HG02973 (cell line): ENCODE measurements around the gene PITX2.
A peak's percentile ranks its signal among the peaks of the same experiment; 100 is the strongest.

Experiments used
- ATAC-seq: cut with Tn5 transposase; IDR thresholded peaks from one replicate; pipeline ENCODE4 v1.9.1; 2021; ENCODE audit warnings: moderate library complexity; ENCODE audit not compliant: unreplicated experiment

The PITX2 gene

DNA sequence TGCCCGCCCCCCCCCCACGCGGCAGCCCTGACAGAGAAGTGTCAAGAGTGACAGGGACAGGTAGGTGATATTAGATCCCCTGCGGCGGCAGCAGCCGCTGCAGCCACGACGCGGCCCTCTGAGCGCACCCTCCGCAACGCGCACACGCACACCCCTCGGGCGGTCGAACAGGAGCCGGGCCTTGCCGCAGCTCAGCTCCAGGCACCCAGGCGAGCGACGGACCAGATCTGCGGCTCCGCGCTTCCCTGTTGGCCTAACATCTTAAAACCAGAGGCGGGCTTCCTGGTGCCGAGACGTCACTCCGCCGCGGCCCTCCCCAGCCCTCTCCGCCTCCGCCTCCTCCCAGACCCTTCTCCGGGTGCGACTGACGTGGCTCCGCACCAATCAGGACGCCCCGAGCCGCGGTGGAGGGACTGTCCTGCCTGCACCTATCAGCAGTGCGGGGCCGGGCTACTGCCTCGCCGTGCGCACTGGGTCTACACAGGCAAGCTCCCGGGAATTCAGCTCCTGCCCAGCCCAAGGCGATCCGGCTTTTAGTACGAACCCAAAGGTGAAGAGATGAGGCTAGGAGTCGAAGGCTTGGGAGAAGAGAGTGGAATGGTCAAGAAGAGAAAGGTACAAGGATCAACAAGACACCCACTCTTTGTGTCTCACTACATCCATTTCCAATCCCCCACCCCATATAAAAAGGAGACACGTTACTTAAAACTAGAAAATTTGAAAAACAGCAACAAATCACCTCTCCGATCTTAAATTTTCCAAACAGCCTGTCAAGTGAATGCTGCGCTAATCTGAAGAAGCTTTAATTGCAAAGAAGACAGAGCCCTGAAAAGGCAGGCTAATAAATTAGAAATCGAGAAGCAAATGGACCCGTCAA, at the start of gene PITX2:
Gene PITX2 (minus strand): TSS at position 237 of the 877 bp plus-strand sequence. CDS start 617 bp downstream, outside the sequence.
- peak; percentile 46 for ATAC-seq

DNA sequence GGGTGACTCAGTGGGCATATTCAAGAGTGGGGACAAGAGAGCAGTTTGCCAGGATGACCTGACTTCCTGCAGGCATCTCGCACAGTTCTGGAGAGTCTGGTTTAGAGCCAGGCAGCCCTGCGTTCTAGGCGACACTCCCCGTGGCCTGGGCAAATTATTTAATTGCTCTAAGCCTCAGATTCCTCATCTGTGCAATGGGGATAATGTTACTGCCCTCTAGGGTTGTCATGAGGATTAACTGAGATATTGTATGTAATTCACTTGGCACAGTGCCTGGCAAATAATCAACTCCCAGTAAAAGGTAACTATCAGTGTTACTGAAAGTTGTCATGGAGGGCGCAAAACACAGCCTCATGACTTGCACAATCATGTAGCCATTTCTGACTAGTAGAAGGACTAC, 48.8 kb upstream of the PITX2 start:
- no peak for ATAC-seq

DNA sequence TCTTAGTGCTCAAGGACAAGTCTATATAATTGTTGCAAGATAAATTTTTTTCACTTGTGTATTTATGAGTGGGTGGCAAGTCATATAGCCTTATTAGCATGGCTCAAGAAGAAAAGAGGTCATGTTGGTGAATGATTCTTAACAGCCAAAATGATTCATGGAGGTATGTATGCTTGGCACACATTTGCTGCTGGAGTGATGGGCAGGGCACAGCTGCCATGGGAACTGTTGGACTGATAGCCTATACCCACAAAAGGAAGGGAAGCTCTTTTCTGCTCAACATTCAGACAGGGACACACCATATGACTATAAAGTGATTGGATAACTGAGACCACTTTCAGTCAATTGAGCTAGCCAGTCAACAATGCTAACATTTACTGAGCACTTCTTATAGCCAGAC, 46.8 kb upstream of the PITX2 start:
- ATAC-seq, result no peak

DNA sequence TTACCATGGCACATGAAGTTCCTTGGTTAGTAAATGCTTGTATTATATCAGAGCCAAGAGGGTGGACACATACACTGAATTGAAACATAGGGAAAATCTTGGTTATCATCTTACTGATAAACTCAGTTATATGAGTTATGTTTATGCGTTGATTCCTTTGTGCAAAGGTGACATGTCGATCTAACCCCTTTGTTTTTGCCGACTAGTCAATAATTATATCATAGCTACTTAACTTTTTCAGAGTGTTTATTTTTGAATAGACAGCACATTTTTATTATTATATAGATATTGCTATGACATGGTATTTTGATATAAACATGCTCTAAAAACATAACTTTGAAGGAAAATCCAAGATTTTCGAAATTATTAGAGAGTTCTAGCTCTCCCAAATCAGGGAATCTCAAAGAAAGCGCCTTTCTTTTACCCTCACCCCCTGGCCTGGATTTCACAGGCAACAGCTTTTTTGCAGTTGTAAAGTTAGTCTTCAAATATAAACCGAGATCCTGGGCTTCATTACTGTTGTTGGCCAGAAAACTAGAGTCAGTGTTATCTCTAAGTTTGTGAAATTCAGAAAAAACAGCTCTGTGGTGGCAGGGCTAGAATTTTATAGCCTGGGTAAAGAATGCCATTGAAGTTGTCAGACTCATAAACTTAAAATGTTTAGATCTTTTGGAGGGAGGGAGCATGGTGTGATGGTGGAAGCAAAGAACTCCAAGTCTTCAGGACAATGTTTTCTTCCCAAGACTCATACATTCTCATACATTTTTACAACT, 45.8 kb upstream of the PITX2 start:
- ATAC-seq, result no peak

DNA sequence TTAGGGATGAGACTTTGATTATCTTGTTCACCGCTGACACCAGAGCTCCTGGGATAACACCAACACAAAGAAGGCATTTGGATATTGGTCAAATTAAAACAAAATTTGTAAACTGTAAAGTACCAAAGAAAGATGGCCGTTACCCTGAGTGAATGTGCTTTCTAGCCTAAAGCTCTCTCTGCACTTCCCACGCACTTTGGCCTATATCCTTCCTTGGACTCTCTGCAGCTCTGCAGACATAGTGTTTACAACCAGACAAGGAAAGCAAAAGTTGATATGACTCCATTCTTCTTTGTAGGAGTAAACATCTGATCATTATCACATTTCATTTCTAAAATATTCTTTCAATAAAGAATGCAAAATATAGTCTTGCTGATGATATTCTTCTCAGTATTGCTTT, 44.8 kb upstream of the PITX2 start:
- no peak for ATAC-seq

DNA sequence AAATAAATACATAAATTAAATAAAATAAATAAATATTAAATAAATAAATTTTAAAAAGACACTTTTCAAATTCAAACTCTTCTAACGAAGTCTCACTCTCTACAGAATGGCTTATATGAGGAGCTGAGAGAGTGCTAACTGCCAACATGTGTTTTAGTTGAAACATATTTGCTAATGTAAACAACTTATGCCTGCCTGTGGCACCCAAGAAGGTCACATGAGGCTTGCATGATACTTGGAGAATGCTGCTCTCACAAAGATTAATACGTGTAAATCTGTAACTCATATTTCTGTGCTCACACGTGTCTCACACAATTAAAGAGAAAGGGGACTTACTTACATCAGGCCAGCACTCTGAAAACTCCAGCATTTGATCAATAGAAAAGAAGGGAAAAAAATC, 43.2 kb upstream of the PITX2 start:
- no peak for ATAC-seq

DNA sequence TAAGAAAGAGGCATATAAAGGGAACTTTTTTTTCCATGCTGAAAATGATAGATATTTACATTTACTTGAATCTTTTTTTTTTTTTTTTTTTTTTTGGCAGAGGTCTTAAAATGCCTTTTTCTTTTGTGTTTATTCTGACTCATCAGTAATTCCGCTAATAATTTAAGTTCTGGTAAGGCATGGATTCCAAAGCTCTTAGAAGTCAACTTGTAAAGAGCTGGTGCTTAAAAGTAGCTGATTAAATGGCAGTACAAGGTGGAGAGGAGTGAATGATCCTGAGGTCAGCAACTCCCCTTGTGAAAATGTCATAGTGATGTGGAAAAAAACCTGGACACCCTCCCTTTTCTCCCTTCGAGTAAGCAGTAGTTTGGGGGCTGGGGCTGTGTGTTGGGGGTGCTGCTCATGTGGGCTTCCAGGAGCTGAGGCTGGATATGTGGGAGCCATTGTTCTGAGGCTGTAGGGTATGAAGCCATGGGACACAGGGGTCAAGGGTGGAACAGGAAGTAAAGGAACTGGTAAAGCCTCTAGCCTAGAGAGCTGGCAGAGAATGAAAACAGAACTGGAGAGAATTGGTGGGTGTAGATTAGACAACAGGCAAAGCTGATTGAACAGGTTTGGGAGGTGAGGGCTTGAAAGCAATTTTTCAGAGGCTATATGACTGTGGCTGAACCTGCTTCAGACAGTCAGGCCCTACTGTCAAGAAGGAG, 41.0 kb upstream of the PITX2 start:
- no peak for ATAC-seq

DNA sequence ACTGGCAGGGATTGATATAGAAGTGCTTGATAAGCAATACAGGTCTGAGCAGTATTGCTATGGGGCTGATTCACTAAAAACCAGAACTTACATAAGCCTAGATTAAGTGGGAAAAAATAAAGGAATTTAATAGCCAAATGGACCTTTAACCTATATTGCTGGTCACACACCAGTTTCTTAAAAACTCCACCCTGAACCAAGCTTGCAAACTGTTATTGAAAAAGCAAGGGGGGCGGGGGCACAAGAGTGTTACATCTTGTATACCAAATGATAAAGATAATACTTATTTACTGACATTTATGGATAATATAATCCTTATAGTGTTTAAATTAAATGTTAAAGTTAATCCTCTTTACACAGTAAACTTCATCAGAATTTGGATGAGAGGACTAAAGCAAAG, 40.3 kb upstream of the PITX2 start:
- ATAC-seq, result no peak

DNA sequence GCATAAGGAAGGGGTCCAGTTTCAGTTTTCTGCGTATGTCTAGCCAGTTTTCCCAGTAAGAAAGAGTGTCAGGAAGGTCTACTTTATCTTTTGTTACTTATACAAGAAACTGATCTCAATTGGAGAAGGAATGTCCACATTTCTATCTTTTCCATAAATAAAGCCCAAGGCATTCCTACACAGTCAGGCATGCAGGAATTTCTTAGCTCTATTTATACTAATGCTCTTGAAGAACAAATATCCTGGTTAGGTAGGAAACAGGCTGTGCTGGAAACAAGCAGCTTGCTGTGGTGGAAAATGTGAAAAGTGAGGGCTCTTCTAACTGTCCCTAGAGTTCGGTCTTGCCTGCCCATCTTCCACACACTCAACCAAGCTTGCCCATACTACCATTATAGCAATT, 37.9 kb upstream of the PITX2 start:
- no peak for ATAC-seq

DNA sequence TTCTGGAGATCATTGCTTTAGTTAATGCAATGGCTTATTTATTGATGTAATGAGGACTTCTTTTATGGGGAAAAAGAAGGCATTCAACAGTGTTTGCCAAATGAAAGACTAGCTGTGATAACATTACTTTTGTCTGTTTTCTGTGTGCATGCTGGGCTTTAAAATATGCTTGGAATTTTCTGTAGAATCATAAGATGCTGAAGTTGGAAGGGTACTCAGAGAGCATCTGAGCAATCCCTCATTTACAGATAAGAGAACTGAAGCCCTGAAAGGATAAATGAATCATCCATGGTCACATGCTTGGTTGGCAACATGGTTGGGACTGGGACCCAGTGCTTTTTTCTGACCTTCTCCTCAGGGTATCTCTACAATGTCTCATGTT, 31.4 kb upstream of the PITX2 start:
- no peak for ATAC-seq

DNA sequence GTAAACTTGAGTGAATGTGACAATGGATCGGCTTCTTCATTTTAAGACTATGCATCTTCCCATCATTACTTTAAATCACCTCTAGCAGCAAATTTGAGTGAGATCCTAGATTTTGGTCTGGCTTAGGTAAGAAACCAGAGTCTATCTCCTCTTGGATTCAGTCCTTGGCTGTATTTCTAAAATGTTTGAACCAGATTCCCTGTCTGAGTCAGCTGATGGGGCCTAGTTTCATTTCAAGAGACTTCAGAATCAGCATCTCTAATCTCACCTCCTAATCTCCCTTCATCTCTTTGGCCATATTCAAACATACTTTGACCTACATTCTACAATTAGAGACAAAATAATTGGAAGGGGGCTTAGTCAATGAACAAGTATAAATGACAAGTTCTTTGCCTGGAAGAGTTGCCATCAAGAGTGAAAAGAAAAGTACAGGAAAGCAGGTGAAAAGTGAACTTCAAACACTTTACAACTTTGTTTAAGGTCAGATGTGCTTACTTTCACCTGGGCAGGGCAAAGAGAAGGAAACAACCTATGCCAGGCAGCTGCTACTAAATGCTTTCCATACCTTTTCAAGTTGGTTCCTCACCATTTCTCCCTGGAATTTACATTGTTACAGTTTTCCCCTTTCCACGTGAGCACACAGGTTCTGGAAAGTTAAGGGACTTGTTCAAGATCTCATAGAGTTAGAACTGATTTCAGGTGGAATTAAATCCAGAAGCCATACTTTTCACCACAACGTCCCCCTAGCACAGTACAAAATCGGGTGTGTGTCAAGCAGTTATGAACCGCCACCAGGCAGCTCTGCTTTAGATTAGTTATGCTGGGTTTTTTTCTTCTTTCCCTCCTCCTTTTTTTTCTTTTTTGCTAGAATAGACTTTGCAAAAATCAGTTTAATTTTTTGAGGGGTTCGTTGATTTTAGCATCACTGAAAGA, 30.7 kb upstream of the PITX2 start:
- no peak for ATAC-seq

DNA sequence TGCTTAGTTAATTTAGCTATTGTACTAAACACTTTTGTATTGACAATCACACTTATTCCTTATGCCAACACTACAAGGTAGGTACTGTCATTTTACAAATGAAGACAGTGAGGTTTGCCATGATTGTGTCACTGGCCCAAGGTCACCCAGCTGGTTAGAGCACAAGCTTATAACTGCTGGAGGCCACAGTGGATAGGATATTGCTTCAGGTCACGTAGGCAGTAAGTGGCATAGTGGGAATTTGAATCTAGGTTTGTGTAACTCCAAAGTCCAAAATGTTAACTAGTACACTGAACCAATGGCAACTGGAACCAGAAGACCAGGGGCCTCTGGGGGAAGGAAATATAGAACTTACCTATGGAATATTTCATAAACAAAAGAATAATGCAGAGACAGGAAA, 21.1 kb upstream of the PITX2 start:
- ATAC-seq, result no peak

DNA sequence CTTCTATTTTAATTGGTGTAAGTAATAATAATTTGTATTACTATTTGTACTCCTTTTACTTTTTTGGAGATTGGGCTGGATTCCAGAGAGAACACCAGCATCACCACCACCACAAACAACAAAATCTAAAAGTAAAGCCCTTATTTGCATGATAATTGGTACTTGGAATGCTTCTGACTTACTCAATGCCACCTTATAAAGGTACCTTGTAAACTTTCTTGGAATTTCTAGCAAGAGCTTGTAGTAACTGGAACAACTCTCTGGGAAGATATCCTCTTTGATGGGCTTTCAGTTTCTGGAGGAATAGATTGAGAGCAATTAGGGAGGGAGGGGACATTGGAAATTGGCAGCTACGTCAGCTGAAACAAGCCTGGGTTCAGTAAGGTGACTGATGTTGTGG, 20.2 kb upstream of the PITX2 start:
- no peak for ATAC-seq

DNA sequence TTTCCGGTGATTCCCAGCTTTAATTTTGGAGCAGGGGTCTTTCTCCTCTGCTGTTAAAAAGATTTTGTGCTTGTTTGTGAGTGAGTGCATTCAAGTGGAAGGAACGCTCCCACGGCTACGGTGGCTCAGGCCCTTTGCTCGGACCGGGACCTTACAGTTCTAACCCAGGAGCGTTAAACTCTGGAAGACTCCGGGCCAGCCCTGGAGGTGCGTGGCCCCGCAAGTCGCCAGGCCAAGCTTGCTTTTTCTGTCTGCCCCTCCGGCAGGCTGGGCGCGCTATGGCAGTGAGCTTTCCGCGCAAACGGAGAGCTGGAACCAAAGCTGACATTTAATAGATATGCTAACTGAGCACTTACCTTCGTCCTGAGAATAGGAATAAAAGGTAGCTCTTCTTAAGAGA, 18.3 kb upstream of the PITX2 start:
- no peak for ATAC-seq

DNA sequence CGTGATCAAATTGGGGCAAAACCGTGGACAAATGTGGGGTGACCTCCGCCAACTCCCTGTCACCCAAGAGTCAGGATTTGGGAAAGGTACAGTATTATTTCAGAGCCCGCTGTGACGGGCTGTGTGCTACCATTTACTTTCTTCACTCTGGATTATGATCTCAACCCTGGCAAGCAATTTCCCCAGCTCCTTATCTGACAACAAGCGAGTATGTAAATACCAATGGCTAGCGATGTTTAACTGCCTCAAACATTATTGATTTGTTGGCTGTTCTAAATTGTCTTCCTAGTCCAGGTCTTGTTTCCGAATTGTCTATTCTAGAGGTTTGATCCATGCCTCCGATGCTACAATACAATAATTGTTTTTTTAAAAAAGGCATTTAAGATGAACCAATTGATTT, 17.7 kb upstream of the PITX2 start:
- no peak for ATAC-seq

DNA sequence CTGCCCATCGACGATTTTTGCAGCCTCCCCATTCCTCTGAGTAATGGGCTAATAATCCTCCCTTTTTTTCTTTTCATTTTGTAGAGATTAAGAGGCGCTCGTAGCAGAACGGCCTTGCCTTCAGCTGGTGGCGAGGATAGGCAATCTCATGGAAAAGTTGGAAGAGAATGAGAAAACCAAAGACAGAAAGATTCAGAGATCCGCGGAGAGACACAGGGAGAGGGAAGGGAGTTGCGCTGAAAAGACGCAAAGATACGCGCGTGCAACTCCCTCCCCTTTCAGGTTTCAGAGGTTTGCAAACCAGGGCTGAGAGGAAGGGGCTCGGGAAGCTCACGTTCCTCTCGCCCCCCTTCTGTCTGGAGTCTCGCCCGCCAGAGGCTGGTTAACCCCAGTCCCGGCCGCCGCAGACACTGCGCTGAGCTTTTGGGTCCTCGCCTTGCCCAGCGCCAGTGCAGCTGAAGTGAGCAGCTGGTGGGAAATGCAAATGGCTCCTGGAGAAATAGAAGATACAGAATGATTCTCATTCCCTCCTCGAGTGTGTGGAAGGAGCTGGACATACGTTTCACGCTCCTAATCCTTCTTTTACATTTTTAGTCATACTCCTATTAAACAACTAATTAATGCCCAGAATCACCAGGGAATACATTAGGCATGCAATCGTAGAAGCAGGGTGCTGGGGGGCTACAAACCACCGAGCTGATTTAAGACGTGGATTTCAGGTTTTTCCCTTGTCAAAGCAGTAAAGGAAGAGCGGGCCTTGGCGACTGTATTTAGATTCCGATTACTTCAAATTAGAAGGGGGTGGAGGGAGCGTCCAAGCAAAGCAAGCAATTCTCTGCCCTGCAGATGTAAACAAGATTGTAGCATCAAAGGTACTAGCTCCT, 16.6 kb upstream of the PITX2 start:
- ATAC-seq, result no peak

DNA sequence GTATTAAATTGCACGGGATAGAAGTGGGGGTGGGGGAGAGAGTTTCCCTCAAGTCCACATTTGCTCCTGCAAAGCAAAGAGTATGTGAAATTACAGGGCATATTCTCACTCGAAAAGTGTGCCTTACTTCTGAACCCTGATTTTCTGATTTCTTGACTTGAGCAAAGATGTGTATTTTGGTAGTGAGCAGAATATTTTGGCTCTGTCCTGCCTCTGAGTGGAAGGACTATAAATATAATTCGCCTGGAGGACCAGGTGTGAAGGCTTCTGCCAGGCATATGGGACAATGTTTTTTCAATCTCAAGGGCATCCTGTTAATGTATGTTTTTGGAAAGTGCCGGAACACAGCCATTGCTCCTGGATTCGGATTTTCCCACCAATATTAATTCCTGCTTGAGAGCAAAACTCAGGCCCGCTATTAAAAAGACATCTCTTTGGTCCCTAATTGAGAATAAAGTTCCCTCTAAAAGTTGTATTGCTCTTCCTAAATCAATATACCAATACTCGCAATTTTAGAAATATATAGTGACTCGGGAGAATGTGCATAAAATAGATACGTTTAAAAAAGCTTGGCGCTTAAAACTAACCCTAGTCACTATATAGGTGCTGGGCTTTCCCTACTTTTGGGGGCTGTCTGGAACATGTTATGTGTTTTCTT, 15.3 kb upstream of the PITX2 start:
- ATAC-seq, result no peak

DNA sequence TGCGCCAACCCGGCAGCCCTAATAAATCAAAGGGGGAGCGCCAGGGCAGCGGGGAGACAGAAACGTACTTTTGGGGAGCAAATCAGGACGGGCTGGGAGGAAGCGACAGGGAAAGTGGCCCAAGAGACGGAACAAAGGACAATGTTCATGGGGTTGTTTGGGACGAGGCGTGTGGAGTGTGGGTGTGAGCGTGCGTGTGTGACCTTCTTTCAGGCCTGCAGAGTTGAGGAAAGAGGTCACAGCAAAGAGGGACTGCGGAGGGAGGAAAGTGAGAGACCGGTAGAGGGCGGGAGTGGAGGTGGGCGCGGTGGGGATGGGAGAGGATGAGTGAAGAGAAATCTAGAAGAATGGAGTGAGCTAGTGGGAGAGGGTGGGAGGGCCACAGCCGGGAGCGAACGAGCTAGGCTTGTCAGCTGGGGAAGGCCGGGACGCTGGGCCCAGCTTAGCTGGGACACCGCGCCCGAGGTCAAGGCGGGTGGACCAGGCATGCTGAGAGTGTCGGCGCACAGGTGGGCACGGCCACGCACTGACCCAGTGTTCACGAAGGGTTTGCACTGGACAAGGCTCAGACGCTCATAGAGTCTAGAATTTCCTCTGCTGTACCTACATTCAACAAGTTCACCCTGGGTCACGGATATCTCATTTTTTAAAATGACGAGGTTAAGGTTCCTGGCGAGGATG, 14.7 kb upstream of the PITX2 start:
- ATAC-seq, result no peak
